ENCODE results near the gene CHD1L. TPM values are rescaled to one million over a fixed set of nuclear protein-coding genes. Genes with fewer than 3 reads are reported as not detected.

The CHD1L gene
- total and polyA plus RNA-seq, 2 of the 13 experiments (the other 11 are each of a cell fraction or from before 2014, with no cell fraction given) = 74.3 to 111 TPM

GRCh38 chr1:147215540-147215916 lies 27.0 kb upstream of the CHD1L start (continued):
- TF ChIP-seq CREM (IDR thresholded peaks at IDR 0.05) = peak; percentile 89
- no peak for TF ChIP-seq CREM (CRISPR knock-in tag; IDR thresholded peaks at IDR 0.05)
- 0 out of 2 replicates have a peak, but pooled peaks have one; percentile 17 for TF ChIP-seq HNF4G (IDR thresholded peaks at IDR 0.05; ENCODE audit: borderline replicate concordance, low read depth, low read length)
- no peak for TF ChIP-seq HNF4G (CRISPR knock-in tag; IDR thresholded peaks at IDR 0.05; ENCODE audit: borderline replicate concordance, low read depth)
- no peak; the same call in 1 of the 2 replicates for TF ChIP-seq FOXA1 (IDR thresholded peaks at IDR 0.05)
- TF ChIP-seq FOXA1 (CRISPR knock-in tag; IDR thresholded peaks at IDR 0.05) = peak; percentile 85
- peak; percentile 78; the same call in 1 of the 2 replicates for TF ChIP-seq NCOR1 (IDR thresholded peaks at IDR 0.05; ENCODE audit: borderline replicate concordance, low read length)
- TF ChIP-seq PPARG (CRISPR knock-in tag; conservative IDR thresholded peaks at IDR 0.05) = peak; percentile 86
- TF ChIP-seq ELF1 (CRISPR knock-in tag; IDR thresholded peaks at IDR 0.05) = peak; percentile 48; the same call in 1 of the 2 replicates
- TF ChIP-seq EP300 (IDR thresholded peaks at IDR 0.05; ENCODE audit: low read depth in 2 of 2, low read length in 2 of 2) = peak in 1 of 2 experiments; percentile 96; a peak in 2 of 4 replicates
- peak; percentile 86 for TF ChIP-seq EP300 (CRISPR knock-in tag; IDR thresholded peaks at IDR 0.05; ENCODE audit: borderline replicate concordance)
- peak; percentile 54; the same call in 1 of the 2 replicates for TF ChIP-seq THAP11 (CRISPR knock-in tag; IDR thresholded peaks at IDR 0.05)
- peak; percentile 70 for TF ChIP-seq TEAD3 (CRISPR knock-in tag; optimal IDR thresholded peaks at IDR 0.05; ENCODE audit: borderline replicate concordance)
- no peak for TF ChIP-seq MTA3 (CRISPR knock-in tag; IDR thresholded peaks at IDR 0.05)
- TF ChIP-seq ATF1 (CRISPR knock-in tag; IDR thresholded peaks at IDR 0.05) = peak; percentile 33; the same call in 1 of the 2 replicates
- TF ChIP-seq ATF2 (CRISPR knock-in tag; IDR thresholded peaks at IDR 0.05) = 0 out of 2 replicates have a peak, but pooled peaks have one; percentile 27
- peak; percentile 41; the same call in 1 of the 2 replicates for TF ChIP-seq ARNTL (CRISPR knock-in tag; IDR thresholded peaks at IDR 0.05)
- peak; percentile 88 for TF ChIP-seq ARID3A (IDR thresholded peaks at IDR 0.05; ENCODE audit: low read depth, low read length)
- TF ChIP-seq, protein P1, sequence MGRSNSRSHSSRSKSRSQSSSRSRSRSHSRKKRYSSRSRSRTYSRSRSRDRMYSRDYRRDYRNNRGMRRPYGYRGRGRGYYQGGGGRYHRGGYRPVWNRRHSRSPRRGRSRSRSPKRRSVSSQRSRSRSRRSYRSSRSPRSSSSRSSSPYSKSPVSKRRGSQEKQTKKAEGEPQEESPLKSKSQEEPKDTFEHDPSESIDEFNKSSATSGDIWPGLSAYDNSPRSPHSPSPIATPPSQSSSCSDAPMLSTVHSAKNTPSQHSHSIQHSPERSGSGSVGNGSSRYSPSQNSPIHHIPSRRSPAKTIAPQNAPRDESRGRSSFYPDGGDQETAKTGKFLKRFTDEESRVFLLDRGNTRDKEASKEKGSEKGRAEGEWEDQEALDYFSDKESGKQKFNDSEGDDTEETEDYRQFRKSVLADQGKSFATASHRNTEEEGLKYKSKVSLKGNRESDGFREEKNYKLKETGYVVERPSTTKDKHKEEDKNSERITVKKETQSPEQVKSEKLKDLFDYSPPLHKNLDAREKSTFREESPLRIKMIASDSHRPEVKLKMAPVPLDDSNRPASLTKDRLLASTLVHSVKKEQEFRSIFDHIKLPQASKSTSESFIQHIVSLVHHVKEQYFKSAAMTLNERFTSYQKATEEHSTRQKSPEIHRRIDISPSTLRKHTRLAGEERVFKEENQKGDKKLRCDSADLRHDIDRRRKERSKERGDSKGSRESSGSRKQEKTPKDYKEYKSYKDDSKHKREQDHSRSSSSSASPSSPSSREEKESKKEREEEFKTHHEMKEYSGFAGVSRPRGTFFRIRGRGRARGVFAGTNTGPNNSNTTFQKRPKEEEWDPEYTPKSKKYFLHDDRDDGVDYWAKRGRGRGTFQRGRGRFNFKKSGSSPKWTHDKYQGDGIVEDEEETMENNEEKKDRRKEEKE (IDR thresholded peaks at IDR 0.05) = no peak
- no peak for TF ChIP-seq RELA (CRISPR knock-in tag; IDR thresholded peaks at IDR 0.05)
- peak; percentile 32; the same call in 1 of the 2 replicates for TF ChIP-seq DPF2 (CRISPR knock-in tag; IDR thresholded peaks at IDR 0.05; ENCODE audit: borderline replicate concordance, low read depth)
- no peak; the same call in 1 of the 2 replicates for TF ChIP-seq PITX1 (CRISPR knock-in tag; IDR thresholded peaks at IDR 0.05)
- TF ChIP-seq ZBTB34 (CRISPR knock-in tag; IDR thresholded peaks at IDR 0.05) = 0 out of 2 replicates have a peak, but pooled peaks have one; percentile 69
- no peak for TF ChIP-seq KLF13 (CRISPR knock-in tag; IDR thresholded peaks at IDR 0.05)
- 0 out of 2 replicates have a peak, but pooled peaks have one; percentile 3 for TF ChIP-seq MAFF (IDR thresholded peaks at IDR 0.05; ENCODE audit: low read depth, low read length)
- TF ChIP-seq ZNF772 (CRISPR knock-in tag; IDR thresholded peaks at IDR 0.05) = 0 out of 2 replicates have a peak, but pooled peaks have one; percentile 27
